ENCODE data around the gene C2CD2L.

C2CD2L gene

DNA sequence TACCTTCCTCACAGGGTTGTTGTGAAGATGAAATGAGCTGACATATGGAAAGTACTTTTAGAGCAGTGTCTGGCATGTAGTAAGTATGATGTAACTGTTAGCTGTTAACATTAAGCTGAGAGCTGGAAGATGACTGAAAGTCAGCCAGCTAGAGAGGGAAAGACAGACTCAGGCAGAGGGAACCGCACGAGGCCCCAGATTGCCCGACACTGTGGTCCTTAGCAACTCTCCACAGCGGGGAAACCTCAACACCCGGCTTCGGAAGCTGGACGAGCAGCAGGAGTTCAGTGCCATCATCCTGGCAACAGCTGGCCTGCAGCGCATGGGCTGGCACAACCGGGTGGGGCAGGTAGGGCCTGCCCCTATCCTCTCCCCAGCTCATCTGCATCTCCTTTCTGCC lies 16.0 kb upstream of the C2CD2L start:
- CTCF ChIA-PET, result interaction anchor here (0.6 to 0.7 kb wide), 2 partner anchors 160 to 247 kb away, joined by 3 read pairs; no protein-coding TSS in a partner anchor
- POLR2A ChIA-PET, result interaction anchor here (1.2 to 1.4 kb wide), 2 partner anchors 16 to 24 kb away, joined by 4 read pairs; partner anchors contain the start of genes C2CD2L and VPS11
- TF ChIP-seq SUZ12 (IDR thresholded peaks at IDR 0.05) (no peak), ELF4 (IDR thresholded peaks at IDR 0.05) (no peak), ZNF384 (IDR thresholded peaks at IDR 0.05) (no peak), L3MBTL2 (conservative IDR thresholded peaks at IDR 0.05) (no peak), SP1 (IDR thresholded peaks at IDR 0.05) (no peak), NFRKB (IDR thresholded peaks at IDR 0.05) (no peak), LEF1 (IDR thresholded peaks at IDR 0.05; ENCODE audit: borderline replicate concordance) (no peak), FOXK2 (IDR thresholded peaks at IDR 0.05) (no peak), FOXM1 (IDR thresholded peaks at IDR 0.05; ENCODE audit: borderline replicate concordance) (no peak), FOXA1 (IDR thresholded peaks at IDR 0.05) (no peak), TARDBP (IDR thresholded peaks at IDR 0.05) (no peak), ARNT (IDR thresholded peaks at IDR 0.05) (no peak), CTBP1 (IDR thresholded peaks at IDR 0.05; ENCODE audit: borderline replicate concordance) (no peak), BHLHE40 (IDR thresholded peaks at IDR 0.05; ENCODE audit: borderline replicate concordance) (no peak)
- TF ChIP-seq, protein P1, sequence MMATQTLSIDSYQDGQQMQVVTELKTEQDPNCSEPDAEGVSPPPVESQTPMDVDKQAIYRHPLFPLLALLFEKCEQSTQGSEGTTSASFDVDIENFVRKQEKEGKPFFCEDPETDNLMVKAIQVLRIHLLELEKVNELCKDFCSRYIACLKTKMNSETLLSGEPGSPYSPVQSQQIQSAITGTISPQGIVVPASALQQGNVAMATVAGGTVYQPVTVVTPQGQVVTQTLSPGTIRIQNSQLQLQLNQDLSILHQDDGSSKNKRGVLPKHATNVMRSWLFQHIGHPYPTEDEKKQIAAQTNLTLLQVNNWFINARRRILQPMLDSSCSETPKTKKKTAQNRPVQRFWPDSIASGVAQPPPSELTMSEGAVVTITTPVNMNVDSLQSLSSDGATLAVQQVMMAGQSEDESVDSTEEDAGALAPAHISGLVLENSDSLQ (IDR thresholded peaks at IDR 0.05), result no peak
- no peak for DNase-seq (ENCODE audit: extremely low spot score)

DNA sequence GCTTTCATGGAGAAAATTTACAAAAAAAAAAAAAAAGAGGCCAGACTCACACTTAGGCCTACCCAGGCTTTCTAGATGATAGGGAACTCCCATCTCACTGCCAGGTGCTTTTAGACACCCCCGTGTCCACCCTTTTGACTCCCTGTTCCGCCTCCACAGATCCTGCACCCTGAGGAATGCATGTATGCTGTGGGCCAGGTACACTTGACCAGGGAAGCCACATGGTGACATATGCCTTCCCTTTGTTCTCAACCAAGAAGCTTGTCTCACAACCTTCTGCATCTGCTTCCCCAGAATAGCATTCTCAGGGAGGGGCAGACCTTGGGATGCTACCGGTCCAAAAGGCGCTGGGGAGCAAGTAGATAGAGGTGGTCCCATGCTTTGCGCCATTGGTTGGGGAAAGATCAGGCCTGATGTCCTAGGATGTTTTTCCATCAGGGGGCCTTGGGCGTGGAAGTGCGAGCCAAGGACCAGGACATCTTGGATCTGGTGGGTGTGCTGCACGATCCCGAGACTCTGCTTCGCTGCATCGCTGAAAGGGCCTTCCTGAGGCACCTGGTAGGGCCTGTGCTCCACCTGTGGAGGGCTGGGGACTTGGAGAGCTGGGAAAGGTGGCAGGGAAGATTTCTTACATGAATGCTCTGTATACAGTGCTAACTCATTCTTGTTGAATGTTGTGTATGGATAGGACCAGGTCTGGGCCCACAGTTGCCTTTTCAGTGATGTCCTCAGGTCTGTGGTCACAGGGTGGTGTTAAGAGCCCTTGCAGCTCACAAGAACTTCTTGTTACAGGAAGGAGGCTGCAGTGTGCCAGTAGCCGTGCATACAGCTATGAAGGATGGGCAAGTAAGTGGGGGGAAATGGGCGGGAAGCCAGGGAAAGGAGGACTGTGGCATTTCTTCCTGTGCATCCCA lies 14.9 kb upstream of the C2CD2L start:
- no peak for DNase-seq (ENCODE audit: extremely low spot score)
- CTCF ChIA-PET, result interaction anchor here (0.7 kb wide), 1 partner anchor 161 kb away, joined by 3 read pairs; no protein-coding TSS in a partner anchor
- TF ChIP-seq HDGF (IDR thresholded peaks at IDR 0.05; ENCODE audit: borderline replicate concordance) (no peak), ARNT (IDR thresholded peaks at IDR 0.05) (no peak), FOXM1 (IDR thresholded peaks at IDR 0.05; ENCODE audit: borderline replicate concordance) (no peak), SP1 (IDR thresholded peaks at IDR 0.05) (no peak), SUZ12 (IDR thresholded peaks at IDR 0.05) (no peak), L3MBTL2 (conservative IDR thresholded peaks at IDR 0.05) (no peak), BHLHE40 (IDR thresholded peaks at IDR 0.05; ENCODE audit: borderline replicate concordance) (no peak), LEF1 (IDR thresholded peaks at IDR 0.05; ENCODE audit: borderline replicate concordance) (no peak)
- POLR2A ChIA-PET, result interaction anchor here (1.0 to 4.1 kb wide), 5 partner anchors 7 to 25 kb away, joined by 3 to 47 read pairs (median 6); partner anchors contain the start of genes C2CD2L, DPAGT1, HMBS and VPS11

DNA sequence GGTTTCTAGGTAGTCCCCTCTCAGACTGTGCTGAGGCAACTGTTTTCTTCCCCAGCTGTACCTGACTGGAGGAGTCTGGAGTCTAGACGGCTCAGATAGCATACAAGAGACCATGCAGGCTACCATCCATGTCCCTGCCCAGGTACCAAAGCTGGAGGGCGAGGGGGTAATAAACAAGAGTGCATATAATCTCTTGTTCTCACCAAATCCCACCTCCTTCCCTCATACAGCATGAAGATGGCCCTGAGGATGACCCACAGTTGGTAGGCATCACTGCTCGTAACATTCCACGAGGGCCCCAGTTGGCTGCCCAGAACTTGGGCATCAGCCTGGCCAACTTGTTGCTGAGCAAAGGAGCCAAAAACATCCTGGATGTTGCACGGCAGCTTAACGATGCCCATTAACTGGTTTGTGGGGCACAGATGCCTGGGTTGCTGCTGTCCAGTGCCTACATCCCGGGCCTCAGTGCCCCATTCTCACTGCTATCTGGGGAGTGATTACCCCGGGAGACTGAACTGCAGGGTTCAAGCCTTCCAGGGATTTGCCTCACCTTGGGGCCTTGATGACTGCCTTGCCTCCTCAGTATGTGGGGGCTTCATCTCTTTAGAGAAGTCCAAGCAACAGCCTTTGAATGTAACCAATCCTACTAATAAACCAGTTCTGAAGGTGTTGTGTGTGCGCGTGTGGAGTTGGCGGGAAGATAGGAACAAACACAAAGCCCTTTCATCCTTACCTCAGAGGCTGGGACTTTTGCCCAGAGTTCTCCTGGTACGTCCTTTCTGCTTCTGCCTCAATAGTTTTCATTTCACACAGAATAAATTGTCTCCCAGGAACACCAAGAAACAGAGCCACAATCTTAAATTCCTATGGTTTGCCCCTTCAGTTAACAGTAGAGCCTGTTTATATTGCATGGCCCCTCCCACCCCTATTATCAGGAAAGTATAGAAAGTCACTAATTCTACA lies 14.0 kb upstream of the C2CD2L start:
- DNase-seq (ENCODE audit: extremely low spot score), result no peak
- TF ChIP-seq L3MBTL2 (conservative IDR thresholded peaks at IDR 0.05), result 0 out of 2 replicates have a peak, but pooled peaks have one; percentile 33
- TF ChIP-seq SP1 (IDR thresholded peaks at IDR 0.05), result no peak
- 0 out of 2 replicates have a peak, but pooled peaks have one; percentile 65 for TF ChIP-seq HDGF (IDR thresholded peaks at IDR 0.05; ENCODE audit: borderline replicate concordance)
- POLR2A ChIA-PET, result interaction anchor here (1.0 to 4.1 kb wide), 9 partner anchors 7 to 46 kb away, joined by 3 to 47 read pairs (median 7); partner anchors contain the start of genes C2CD2L, DPAGT1, HINFP and HMBS
- CTCF ChIA-PET, result no interaction called here

DNA sequence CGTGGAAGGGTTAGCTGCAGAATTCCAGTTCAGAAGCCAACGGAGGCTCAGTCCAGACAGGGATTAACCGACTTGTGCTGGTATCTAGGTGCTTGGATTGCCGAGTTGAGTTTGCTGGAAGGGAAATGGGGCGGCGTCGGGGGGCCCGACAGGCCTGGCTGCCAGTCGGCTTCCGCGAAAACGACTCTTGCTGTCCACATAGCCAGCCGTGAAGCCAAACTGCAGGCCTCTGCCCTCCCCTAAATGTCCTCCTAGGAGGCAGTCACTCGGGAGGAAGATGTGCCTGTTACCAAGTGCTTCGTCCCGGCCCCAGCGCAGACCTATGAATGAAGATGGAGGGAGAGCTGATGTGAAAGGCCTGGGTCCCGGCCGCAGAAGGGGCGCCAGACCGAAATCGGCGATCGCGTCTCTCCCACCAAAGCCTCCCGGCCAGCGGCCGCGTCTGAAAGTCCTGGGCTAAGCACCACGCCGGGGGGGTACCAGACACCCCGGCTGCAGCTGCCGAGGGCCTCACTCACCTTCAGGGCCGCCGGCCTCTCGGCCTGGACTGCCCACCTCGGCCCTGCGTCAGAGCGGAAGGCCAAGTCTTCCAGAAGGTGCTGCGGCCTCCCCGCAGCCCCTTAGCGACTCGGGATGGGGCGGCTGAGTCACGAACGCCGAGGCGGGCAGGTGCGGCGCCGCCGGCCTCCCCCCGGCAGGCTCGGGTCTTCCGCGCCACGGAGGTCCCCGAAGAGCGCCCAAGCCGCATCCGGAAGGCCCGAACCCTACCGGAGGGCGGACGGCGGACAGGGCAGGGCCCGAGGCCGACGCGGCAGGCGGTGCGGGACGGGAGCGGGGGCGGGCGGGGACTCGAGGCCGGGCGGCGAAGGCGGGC lies 13.0 kb upstream of the C2CD2L start:
- TF ChIP-seq, protein P1 (IDR thresholded peaks at IDR 0.05), result no peak
- TF ChIP-seq ELF4 (IDR thresholded peaks at IDR 0.05), result no peak
- no peak for TF ChIP-seq CTBP1 (IDR thresholded peaks at IDR 0.05; ENCODE audit: borderline replicate concordance)
- no peak for TF ChIP-seq NFRKB (IDR thresholded peaks at IDR 0.05)
- TF ChIP-seq FOXA1 (IDR thresholded peaks at IDR 0.05), result no peak
- TF ChIP-seq SUZ12 (IDR thresholded peaks at IDR 0.05), result no peak
- TF ChIP-seq FOXM1 (IDR thresholded peaks at IDR 0.05; ENCODE audit: borderline replicate concordance), result no peak
- TF ChIP-seq SP1 (IDR thresholded peaks at IDR 0.05), result no peak
- no peak for TF ChIP-seq LEF1 (IDR thresholded peaks at IDR 0.05; ENCODE audit: borderline replicate concordance)
- no peak for TF ChIP-seq ARNT (IDR thresholded peaks at IDR 0.05)
- no peak for TF ChIP-seq TARDBP (IDR thresholded peaks at IDR 0.05)
- CTCF ChIA-PET, result interaction anchor here (0.6 kb wide), 1 partner anchor 102 kb away, joined by 3 read pairs; no protein-coding TSS in a partner anchor
- POLR2A ChIA-PET, result interaction anchor here (0.7 to 4.1 kb wide), 21 partner anchors 8 to 227 kb away, joined by 3 to 47 read pairs (median 6); partner anchors contain the start of genes C2CD2L, CBL, HINFP and HMBS
- no peak for DNase-seq (ENCODE audit: extremely low spot score)

DNA sequence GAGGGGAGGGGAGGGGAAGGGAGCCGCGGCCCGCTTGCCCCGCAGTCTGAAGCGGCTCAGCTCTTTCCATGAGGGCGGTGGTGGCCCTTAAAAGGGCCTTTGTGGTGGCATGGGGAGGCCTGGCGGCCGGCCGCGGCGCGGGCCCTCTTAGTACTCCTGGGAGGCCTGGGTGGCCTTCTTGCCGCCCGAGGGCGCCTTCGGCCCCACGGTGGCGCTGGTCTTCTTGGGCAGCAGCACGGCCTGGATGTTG lies 12.4 kb upstream of the C2CD2L start:
- peak; percentile 34 for DNase-seq (ENCODE audit: extremely low spot score)
- ChIA-PET POLR2A (interaction anchor here (0.6 to 4.1 kb wide), 23 partner anchors 9 to 314 kb away, joined by 3 to 47 read pairs (median 6); partner anchors contain the start of genes C2CD2L, CBL, HINFP and HMBS), CTCF (interaction anchor here (0.6 kb wide), 1 partner anchor 101 kb away, joined by 3 read pairs; no protein-coding TSS in a partner anchor)
- TF ChIP-seq SP1 (IDR thresholded peaks at IDR 0.05) (no peak), NFRKB (IDR thresholded peaks at IDR 0.05) (no peak), TARDBP (IDR thresholded peaks at IDR 0.05) (no peak), ZNF384 (IDR thresholded peaks at IDR 0.05) (no peak), L3MBTL2 (conservative IDR thresholded peaks at IDR 0.05) (no peak), ARNT (IDR thresholded peaks at IDR 0.05) (no peak), CTBP1 (IDR thresholded peaks at IDR 0.05; ENCODE audit: borderline replicate concordance) (no peak), SUZ12 (IDR thresholded peaks at IDR 0.05) (no peak), FOXA1 (IDR thresholded peaks at IDR 0.05) (no peak), BHLHE40 (IDR thresholded peaks at IDR 0.05; ENCODE audit: borderline replicate concordance) (no peak), HDGF (IDR thresholded peaks at IDR 0.05; ENCODE audit: borderline replicate concordance) (no peak), FOXM1 (IDR thresholded peaks at IDR 0.05; ENCODE audit: borderline replicate concordance) (no peak), ELF4 (IDR thresholded peaks at IDR 0.05) (no peak), LEF1 (IDR thresholded peaks at IDR 0.05; ENCODE audit: borderline replicate concordance) (no peak), FOXK2 (IDR thresholded peaks at IDR 0.05) (no peak)
- TF ChIP-seq, protein P1 (IDR thresholded peaks at IDR 0.05), result no peak
